ENCODE measurements around the gene SLC26A8.
A peak's percentile ranks its signal among the peaks of the same experiment; 100 is the strongest.
"Not testable (repeated sequence)": the region's sequence is repeated elsewhere in the genome, so short reads cannot be mapped to it uniquely, and the experiment has no call there.

SLC26A8 gene

DNA sequence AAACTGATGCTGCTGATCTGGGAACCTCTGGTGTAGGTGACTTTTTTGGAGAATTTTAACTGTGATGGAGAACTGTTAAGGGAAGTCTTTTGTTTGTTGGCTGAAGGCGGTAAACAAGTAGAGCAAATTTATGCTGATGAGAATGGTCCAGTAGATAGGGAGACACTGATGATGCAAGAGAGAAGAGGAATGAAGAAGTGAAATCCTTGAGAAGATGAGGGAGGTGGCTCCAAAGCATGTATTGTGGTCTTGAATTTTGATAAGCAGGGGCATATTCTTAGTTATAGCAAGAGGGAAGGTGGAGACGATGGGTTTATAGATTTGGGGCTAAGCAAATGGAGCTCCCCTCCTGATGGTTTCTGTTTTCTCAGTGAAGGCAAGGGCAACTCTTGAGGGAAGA is 25.1 kb upstream of the SLC26A8 start:
- DNase-seq, result no peak

DNA sequence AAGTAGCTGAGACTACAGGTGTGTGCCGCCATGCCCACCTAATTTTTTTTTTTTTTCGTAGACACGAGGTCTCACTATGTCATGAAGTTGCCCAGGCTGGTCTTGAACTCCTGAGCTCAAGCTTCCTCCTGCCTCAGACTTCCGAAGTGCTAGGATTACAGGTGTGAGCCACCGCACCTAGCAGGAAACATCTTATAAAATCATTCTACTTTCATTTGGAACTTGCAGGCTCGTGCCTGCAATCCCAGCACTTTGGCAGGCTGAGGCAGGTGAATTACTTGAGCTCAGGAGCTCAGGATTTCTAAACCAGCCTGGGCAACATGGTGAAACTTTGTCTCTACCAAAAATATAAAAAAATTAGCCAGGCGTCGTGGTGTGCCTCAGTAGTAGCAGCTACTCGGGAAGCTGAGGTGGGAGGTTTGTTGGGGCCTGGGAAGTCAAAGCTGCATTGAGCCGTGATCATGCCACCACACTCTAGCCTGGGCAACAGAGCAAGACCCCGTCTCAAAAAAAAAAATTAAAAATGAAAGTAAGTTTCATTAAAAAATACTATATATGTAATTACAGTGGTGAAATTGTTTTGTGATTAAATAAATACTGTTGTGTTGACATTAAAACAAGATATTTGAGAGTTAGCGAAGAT is 18.3 kb upstream of the SLC26A8 start:
- DNase-seq, result no peak

DNA sequence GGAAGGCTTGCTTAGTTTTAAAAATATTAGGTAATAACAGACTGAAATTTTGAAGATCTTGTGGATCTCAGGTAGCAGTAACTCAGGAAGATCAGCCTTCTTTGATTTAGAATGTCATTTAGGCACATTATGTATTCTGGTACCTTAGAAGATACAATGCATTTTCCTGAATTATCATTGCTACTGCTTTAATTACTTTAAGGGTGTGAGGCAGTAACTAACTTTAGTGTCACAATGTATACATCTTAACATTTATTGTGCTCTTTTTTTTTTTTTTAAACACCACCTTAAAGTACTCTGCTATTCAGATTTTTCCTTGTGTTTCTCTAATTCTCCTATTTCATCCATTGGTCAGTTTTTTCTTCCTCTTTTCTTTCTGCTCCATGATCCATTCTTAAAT is 16.5 kb upstream of the SLC26A8 start:
- DNase-seq, result no peak

DNA sequence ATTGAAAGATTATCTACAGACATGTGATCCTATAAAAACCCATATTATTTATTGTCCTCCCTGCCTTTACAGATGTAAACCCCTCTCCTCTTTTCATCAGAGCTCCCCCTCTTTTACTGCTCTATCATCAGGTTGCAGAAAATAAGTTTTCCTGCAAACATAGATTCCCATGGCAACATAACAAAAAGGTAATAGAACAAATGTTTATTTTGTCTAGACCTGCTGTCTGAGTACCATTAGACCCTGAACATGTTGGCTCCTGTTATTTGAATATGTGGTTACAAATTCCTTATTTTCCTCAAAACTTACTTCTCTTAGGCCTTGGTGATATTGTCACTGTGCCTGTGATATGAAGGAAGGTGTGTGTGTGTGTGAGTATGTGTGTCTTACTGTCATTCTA is 14.7 kb upstream of the SLC26A8 start:
- DNase-seq, result no peak

DNA sequence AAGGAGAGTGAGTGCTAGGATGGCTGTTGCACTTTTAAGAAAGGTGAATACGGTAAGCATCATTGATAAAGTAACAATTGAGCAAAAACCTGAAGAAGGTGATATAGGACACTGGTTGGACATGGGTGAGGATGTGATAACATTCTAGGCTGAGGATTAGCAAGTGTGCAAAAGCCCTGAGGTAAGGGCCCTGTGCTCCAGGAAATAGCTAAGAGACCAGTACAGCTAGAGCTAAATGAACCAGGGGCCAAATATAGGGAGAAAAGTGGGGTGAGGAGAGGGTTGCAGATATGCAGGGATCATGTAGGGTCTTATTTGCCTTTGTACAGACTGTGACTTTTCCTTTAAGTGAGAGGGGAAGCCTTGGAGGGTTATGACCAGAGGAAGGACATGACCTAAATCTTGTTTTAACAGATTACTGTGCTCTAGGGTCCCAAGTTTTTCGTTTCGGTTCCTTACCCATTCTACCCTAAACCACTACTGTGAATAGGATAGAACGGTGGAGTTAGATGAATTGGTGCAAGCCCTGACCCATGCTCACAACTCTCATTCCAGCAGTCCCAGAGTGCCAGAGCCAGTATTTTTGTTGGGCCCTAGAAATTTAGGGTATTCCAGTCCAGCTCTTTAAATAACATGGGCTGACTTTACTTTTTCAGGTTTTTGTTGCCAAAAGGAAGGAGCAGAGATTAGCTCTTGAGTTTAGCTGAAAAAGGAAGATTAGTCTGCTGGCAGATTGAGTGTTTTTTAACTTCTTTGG is 13.9 kb upstream of the SLC26A8 start:
- DNase-seq, result no peak

DNA sequence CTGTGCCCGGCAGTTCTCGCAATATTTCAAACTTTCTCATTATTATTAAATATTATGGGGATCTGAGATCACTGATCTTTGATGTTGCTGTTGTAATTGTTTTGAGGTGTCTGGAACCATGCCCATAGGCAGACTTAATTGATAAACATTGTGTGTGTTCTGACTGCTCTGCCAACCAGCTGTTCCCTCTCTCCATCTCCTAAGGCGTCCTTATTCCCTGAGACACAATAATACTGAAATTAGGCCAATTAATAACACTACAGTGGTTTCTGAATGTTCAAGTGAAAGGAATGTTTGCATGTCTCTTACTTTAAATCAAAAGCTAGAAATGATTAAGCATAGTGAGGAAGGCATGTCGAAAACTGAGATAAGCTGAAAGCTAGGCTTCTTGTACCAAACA is 10.8 kb upstream of the SLC26A8 start:
- DNase-seq, result no peak

DNA sequence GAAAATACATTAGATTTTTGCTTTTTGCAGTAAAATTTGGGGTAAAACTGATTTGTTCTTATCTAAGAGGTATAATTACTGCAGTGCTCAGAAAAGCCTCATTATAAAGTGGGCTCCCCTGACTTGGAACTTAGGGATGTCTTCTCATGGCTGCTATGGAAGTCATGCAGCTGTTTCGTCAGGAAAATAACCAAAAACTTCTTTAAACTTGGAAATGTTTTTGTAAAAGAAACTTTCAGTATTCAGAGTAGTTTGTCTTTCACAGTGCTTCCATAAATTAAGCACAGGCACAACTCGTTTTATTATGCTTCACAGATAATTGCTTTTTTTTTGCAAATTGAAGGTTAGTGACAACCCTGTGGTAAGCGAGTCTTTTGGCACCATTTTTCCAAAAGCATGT is 10.0 kb upstream of the SLC26A8 start:
- DNase-seq, result no peak

DNA sequence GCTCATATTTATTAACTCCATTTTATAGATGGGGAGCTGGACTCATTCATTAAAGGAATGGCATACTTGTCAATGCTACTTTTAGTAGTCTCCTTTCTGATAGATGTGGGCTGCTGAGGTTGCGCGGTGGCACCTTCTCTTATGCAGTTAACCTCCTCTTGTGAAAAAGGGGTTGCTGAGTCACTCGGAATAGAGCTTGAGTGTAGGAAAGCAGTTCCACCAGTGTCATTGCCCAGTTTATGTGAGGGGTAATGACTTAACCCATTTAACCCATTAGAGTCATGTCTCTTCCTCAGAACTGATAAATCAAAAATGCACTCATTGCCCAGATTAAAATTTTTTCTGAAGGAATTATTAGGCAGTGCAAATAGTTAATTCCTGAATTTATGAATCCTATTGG is 9.5 kb upstream of the SLC26A8 start:
- DNase-seq, result peak; percentile 63

DNA sequence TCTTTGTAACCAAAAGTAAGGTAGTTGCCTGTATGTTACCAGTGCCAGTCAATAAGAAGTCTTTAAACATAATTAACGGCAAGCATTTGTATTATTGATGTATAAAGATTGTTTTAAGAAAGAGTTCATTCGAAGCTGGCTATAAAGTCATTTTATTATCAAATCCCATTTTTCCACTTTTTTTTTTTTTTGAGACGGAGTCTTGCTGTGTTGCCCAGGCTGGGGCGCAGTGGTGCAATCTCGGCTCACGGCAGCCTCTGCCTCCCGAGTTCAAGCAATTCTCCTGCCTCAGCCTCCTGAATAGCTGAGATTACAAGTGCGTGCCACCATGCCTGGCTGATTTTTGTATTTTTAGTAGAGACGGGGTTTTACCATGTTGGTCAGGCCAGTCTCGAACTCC is 8.7 kb upstream of the SLC26A8 start:
- not testable (repeated sequence) for DNase-seq

DNA sequence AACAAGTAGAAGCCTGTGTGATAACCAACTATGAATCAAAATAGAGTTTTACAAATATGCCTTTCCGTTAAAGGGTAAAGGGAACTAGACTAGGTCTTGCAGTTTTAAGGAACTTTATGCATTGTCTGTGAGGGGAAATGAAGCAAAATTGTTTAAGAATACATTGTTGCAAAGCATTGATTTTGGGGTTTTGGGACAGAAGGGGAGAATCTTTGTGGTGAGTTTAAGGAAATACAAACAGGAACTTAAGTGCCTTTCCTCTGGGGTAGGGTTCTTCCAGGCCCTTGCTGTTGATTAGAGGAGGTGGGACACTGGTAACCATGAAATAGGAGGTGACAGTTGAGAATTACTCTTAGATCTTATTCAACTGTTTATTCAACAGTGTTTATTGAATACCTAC is 7.8 kb upstream of the SLC26A8 start:
- no peak for DNase-seq

DNA sequence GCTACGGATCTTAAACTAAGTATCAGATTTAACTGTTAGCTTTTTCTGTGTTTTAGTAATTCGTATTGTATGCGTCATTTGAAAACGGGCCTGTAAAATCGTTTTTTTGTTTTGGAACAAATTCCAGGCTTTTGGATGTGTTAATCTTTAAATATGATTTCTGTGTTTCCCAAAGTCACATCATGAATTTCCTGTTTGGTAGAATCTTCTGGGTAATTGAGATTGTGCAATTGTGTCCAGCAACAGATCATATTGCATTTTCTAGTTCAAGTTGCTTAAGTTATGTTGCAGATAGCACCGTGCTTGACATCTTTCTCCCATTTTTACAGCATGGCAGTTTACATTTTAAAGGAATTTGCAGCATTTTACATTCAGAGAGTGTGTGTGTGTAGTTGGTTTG is 5.0 kb upstream of the SLC26A8 start:
- DNase-seq, result no peak

DNA sequence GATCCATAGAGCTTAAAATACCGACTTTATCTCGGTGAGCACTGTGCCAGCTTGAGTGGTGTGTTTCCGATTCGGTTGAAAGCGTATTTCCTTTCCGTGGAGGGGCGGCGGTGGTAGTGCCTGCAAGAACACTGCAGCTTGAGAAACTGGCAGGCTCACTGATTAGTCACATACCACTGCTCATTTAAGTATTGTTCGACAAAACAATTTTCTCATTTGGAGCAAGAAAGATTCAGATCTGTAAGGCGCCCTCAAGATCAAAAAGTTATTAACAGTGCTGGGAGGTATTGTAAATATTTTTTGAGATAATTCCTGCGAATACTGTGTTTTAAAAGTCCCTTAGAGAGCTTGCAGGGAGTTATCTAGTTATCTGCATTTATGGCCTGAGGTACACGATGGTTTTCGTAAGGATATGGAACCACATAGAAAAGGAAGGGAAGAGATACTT is 4.5 kb upstream of the SLC26A8 start:
- DNase-seq, result peak; percentile 86

DNA sequence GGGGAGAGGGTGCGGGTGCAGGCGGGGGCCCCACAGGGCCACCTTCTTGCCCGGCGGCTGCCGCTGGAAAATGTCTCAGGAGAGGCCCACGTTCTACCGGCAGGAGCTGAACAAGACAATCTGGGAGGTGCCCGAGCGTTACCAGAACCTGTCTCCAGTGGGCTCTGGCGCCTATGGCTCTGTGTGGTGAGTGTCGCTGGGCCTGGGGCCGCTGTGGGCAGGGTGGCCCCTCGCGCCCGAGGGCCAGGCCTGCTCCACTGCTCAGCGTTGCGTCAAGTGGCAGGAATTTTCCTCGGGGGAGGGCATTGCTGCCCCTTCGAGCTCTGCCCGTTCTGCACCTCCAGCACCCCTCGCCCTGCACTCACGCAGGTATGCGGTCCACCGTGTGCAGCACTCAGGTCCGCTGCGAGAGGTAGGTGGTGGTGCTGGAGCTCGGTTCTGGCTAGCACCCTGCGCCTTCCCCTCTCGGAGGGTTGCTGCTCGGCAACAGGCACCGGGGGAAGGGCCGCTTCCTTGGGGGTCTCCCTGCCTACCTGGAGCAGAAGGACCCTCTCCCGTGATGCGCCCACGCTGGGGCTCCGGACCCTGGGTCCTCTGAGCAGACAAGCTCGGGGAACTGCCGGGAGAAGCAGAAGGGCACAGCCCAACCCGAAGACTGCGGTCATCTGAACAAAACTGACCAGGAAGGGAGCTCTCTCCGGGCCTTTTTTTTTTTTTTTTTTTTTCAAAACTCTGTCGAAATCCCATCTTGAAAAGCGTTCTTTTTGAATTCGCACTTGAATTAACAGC is 3.8 kb upstream of the SLC26A8 start:
- DNase-seq, result peak; percentile 52

DNA sequence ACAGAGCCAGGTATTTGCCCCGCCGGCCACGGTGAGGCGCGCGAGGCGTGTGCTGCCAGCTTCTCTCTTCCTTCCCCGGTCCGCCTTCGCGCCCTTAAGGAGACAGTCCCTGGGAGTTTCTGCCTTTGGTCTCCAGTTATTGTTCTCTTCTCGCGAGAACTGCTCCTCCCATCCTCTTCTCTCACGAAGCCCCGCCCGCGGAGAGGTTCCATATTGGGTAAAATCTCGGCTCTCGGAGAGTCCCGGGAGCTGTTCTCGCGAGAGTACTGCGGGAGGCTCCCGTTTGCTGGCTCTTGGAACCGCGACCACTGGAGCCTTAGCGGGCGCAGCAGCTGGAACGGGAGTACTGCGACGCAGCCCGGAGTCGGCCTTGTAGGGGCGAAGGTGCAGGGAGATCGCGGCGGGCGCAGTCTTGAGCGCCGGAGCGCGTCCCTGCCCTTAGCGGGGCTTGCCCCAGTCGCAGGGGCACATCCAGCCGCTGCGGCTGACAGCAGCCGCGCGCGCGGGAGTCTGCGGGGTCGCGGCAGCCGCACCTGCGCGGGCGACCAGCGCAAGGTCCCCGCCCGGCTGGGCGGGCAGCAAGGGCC is 3.2 kb upstream of the SLC26A8 start, which contains the start of gene MAPK14:
Gene MAPK14 (plus strand): TSS at position 308 of the 587 bp plus-strand sequence. CDS start 350 bp downstream, outside the sequence.
- DNase-seq, result peak; percentile 99

DNA sequence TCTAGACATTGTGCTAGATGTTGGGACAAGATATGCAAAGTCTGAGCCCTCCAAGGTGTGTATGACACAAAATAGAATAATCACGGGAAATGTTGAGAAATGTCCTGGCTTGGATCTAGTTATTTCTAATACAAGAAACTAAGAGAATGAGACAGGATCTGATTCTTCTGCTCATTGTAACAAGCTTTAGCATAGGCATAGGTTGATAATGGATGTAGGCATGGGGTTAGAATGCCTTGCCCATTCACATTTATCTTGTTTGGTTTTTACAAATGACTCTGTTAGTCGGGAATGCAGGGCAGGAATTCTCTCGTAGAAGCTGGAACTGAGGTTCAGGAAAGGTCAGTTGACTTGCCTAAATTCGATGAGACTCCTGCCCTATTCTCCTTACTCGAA is 1.5 kb upstream of the SLC26A8 start:
- no peak for DNase-seq

DNA sequence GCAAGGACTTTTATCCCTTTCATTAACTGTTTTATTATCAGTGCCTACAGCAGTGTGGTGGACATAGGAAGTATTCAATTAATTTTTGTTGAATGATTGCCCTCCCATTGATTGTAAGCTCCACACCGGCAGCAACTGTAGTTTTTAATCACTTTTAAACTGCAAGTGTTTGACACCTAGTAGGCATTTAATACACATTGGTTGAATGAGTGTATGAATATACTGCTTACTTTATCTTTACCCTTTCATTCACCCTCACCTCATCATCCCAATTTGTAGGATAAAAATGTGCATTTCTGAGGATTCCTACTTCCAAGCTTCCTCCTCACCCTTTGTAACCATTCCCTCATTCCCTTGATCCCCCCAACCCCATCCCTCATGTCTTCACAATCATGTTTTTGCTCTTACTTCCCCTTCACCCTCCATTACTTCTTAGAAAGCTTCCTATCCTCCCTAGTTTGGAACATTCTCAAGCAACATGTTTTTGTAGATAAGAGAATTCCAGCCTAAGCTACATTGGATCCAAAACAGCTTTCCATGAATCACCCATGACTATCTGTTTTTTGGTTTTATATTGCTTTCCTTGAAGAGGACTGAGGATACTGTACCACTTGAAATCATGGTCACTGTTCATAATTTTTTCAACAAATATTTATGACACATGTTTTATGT is 955 bp upstream of the SLC26A8 start:
- DNase-seq, result no peak

DNA sequence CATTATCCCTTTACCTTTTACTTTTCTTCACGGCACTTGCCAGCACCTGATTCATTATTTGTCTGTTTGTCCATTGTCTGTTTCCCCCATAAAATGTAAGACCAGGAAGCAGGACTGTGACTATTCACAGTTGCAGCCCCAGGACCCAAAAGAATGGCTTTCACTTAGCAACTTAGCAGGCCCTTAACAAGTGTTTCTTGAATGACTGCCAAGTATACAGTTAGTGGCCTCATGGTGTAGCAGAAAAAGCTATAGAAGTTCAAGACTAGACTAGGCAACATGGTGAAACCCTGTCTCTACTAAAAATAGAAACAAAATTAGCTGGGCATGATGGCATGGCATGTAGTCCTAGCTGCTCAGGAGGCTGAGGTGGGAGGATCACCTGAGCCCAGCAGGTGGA is 4.3 kb downstream of the SLC26A8 start:
- no peak for DNase-seq

DNA sequence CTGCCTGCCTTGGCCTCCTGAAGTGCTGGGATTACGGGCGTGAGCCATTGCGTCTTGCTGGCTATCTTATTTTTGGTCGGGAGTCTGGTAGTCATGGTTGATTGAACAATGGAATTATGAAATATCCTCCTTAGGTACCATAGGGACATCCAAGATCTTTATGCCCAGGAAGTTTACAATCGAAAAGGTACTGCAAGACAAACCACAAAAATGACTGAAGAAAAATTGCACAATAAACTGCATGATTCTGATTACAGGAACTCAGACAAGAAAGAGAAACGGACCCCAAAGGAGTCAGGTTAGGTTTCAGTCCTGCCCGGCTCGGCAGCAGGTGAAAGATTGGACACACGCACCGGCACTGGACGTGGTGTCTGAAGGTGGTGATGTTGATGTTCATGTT is 5.3 kb downstream of the SLC26A8 start:
- no peak for DNase-seq

DNA sequence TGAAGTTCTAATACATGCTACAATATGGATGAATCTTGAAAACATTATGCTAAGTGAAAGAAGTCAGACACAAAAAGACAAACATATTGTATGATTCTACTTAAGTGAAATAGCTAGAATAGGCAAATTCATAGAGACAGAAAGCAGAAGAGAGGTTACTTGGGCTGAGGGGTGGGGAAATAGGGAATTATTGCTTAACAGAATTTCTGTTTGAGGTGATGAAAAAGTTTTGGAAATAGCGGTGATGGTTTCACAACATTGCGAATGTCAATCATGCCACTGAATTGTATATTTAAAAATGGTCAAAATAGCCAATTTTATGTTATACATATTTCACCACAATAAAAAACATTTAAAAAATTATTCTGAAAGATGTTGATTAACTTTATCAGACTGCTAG is 6.1 kb downstream of the SLC26A8 start:
- DNase-seq, result no peak

DNA sequence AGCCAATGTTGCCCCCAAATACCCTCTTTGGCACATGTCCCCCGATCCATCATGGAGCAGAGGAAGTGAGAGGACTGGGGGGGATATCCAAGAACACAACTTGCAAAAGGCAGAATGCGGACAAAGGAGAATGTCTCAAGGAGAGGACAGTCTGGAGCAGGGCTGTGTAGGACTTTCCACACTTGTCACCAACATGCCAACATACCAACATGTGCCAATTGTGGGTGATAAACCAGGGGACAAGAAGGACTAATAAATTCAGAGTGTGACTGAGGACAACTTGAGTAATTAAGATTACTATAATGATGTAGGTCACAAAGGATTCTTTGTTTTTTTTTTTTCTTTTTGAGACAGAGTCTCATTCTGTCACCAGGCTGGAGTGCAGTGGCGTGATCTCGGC is 8.8 kb downstream of the SLC26A8 start:
- DNase-seq, result no peak

DNA sequence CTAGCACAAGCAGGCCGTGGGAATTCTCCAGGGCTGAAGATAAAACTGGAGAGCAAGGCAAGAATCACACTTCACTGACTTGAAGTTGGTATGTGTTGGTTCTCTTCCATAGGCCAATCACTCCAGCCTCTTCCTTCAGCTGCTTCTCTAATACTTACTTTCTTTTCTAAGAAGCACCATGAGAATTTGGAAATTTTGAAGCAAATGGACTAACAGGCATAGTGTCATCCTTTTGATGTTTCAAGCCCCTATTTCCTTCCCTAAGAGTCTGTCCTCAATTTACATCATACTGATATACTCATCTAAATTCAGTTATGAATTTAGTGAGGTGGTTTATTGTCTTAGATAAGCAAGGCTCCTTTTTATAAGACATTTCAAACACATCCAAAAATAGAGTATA is 24.0 kb downstream of the SLC26A8 start:
- DNase-seq, result no peak

DNA sequence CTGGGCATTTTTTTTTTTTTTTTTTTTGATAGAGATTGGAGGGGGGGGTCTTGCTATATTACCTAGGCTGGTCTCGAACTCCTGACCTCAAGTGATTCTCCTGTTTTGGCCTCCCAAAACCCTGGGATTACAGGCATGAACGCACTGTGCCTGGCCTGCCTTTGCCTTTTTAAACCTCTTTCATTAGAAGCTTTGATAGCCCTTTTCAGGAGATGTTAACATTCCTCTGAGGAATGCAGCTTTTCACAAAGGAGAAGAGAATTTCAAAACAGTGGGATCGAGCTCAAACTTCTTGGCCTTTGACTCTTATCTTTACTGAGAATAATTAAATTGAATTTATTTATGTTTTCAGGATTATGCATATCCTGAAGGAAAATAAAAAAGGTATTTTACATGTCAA is 31.3 kb downstream of the SLC26A8 start:
- no peak for DNase-seq

DNA sequence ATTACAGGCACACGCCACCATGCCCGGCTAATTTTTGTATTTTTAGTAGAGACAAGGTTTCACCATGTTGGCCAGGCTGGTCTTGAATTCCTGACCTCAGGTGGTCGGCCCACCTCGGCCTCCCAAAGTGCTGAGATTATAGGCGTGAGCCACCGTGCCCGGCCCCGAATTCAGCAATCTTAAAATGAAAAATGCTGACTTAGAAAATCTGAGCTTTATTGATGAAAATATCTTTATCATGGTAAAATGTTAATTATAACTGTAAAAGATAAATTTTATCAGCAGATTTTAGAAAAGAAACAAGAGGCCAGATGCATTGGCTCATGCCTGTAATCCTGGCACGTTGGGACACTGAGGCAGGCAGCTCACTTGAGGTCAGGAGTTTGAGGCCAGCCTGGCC is 36.4 kb downstream of the SLC26A8 start:
- not testable (repeated sequence) for DNase-seq
